ENCODE data around the gene PROK2. TPM values are rescaled to one million over a fixed set of nuclear protein-coding genes. Genes with fewer than 3 reads are reported as not detected.

Gene PROK2
- total and polyA plus RNA-seq, 8 donors: 0.11 to 18.1 (median 0.26) TPM; not detected in 4

GRCh38 chr3:71733319-71733718 lies 51.6 kb downstream of the PROK2 start:
- Histone ChIP-seq H3K36me3 (no peaks in the 10 kb centered on the region), H3K9me3 (no peaks in the 10 kb centered on the region), H3K4me3 (no peak overlapping the region), H3K27ac (no peak overlapping the region), H3K27me3 (no peaks in the 10 kb centered on the region), H3K4me1 (peaks cover 0 to 13% of the 10 kb centered on the region in 2 donors)
- intact Hi-C loops (cut with DNase I): loop anchor here in 1 of 2 donors (10.0 kb wide), 1 partner anchor 1091 kb away; no protein-coding TSS in a partner anchor
- DNase-seq (no peak), ATAC-seq (no peak)
- TF ChIP-seq CTCF (IDR thresholded peaks at IDR 0.05): no peak

- intact Hi-C loops (cut with DNase I): loop anchor here in 1 of 2 donors (10.0 kb wide), 1 partner anchor 1092 kb away; no protein-coding TSS in a partner anchor
- Histone ChIP-seq H3K9me3 (no peaks in the 10 kb centered on the region), H3K4me1 (peaks cover 0 to 13% of the 10 kb centered on the region in 2 donors), H3K27ac (no peak overlapping the region), H3K4me3 (no peak overlapping the region), H3K36me3 (no peaks in the 10 kb centered on the region), H3K27me3 (no peaks in the 10 kb centered on the region)
- DNase-seq (no peak), ATAC-seq (no peak)
- no peak for TF ChIP-seq CTCF (IDR thresholded peaks at IDR 0.05)
Measured at GRCh38 chr3:71732637-71733036, 52.3 kb downstream of the PROK2 start.

- ATAC-seq (no peak), DNase-seq (no peak)
- Histone ChIP-seq H3K9me3 (no peaks in the 10 kb centered on the region), H3K36me3 (no peaks in the 10 kb centered on the region), H3K4me1 (peaks cover 0 to 30% of the 10 kb centered on the region in 2 donors), H3K27me3 (no peaks in the 10 kb centered on the region), H3K4me3 (no peak overlapping the region), H3K27ac (no peak overlapping the region)
- no peak for TF ChIP-seq CTCF (IDR thresholded peaks at IDR 0.05)
- intact Hi-C loops (cut with DNase I): loop anchor here in 1 of 2 donors (10.0 kb wide), 1 partner anchor 136 kb away; no protein-coding TSS in a partner anchor
Measured at GRCh38 chr3:71728632-71729342, 56.2 kb downstream of the PROK2 start.

- Histone ChIP-seq H3K36me3 (no peaks in the 10 kb centered on the region), H3K27ac (peak overlapping the region in 1 of 2 donors; percentile 84), H3K4me1 (peaks cover 0 to 55% of the 10 kb centered on the region in 2 donors), H3K9me3 (no peaks in the 10 kb centered on the region), H3K27me3 (no peaks in the 10 kb centered on the region), H3K4me3 (peak overlapping the region in 1 of 2 donors; percentile 82)
- no peak for TF ChIP-seq CTCF (IDR thresholded peaks at IDR 0.05)
- no peak for ATAC-seq
- intact Hi-C loops (cut with DNase I): loop anchor here in 1 of 2 donors (10.0 kb wide), 1 partner anchor 139 kb away; no protein-coding TSS in a partner anchor
- no peak for DNase-seq
Measured at GRCh38 chr3:71726146-71726545, 58.8 kb downstream of the PROK2 start.

- H3K36me3 ChIP-seq: no peaks in the 10 kb centered on the region
- peak; percentile 55 for ATAC-seq
- no peaks in the 10 kb centered on the region for H3K27me3 ChIP-seq
- intact Hi-C loops (cut with DNase I): loop anchor here in 1 of 2 donors (10.0 kb wide), 1 partner anchor 139 kb away; no protein-coding TSS in a partner anchor
- H3K9me3 ChIP-seq: no peaks in the 10 kb centered on the region
- peak within 1 kb of the TSS; percentile 72 to 82 for H3K4me3 ChIP-seq
- TF ChIP-seq CTCF (IDR thresholded peaks at IDR 0.05): no peak
- peak within 1 kb of the TSS; percentile 39 to 90 for H3K27ac ChIP-seq
- peaks cover 0 to 60% of the 10 kb centered on the region in 2 donors for H3K4me1 ChIP-seq
- DNase-seq: peak in 2 of 4 donors; percentile 43 to 89
Measured at GRCh38 chr3:71725271-71725991, 59.5 kb downstream of the PROK2 start, which contains the start of gene EIF4E3. Gene EIF4E3 (minus strand): TSS chr3:71725402. CDS start chr3:71725367, 35 bp downstream.

Data from left lung (tissue), 10 donors.